ENCODE measurements around the gene CDH13.
A peak's percentile ranks its signal among the peaks of the same experiment; 100 is the strongest.

Gene CDH13

DNA sequence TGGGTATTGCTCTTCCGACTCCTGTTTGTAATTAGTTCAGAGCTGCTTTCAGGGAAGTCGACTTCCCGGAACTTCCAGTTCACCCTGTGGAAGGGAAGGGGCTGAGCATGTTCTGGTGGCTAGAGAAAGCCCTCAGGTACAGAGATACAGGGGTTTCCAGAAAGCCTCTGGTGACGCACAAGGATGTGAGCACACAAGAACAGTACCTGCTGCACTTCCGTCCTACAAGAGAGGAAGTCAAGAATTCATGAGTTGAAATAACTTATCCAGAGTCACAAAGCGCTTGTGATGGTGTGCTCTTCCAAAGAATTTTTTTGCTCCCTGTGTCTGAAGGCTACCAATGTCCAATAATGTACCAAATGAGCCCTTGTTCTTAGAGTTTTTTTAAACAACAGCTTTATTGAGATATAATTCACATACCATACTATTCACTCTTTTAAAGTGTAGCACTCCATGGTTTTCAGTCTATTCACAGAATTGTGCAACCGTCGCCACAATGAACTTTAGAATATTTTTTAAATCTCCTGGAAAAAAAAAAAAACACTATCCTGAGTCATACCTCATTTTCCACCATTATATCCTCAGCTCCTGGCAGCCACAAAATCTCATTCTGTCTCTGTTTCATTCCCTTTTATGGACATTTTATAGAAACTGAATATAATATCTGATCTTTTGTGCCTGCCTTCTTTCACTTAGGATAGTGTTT lies 327.6 kb downstream of the CDH13 start:
- no peak for DNase-seq (ENCODE audit: low spot score)

DNA sequence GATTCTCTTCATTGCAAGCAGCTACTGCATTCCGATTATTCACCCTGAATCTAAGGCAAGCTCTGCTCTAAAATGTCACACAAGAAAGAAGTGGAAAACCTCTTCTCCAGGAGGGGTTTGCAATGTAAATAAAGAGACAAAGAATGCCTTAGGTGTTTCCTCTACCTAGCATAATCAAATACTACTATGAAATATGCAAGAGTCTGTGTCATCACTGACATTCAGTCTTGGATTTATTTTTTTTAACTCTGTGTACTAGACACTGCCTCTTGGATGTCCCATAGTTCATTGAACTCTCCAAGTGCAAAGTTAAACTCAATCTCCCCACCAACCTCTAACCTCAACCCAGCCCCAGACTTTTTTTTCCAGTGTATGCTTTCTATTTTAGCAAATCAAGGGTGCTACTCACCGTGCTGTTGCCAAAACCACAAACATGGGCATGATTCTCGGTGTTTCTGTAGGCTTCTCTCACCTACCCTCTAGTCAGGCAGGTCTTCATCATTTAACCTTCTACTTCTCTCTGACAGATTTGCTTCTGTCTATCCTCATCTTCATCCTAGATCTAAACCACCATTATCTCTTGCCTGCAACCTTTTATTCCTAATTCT lies 329.1 kb downstream of the CDH13 start:
- no peak for DNase-seq (ENCODE audit: low spot score)

DNA sequence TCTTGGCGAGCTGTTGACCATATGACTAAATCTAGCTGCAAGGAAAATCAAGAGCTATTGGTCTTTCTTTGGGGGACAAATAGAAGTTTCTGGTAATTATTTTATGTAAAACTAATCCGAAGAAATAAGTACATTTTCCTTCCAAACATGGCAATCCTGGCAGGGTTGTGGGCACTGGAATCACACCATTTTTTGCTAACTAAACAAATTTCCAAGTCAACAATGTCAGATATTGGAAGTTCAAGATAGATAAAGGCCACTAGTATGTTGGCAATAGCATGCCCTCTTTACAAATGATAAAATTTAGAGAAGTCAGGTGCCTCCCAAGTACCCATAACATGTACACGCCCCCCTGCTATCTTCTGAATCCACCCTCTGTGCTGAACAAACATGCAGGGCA lies 330.4 kb downstream of the CDH13 start:
- DNase-seq (ENCODE audit: low spot score), result no peak

DNA sequence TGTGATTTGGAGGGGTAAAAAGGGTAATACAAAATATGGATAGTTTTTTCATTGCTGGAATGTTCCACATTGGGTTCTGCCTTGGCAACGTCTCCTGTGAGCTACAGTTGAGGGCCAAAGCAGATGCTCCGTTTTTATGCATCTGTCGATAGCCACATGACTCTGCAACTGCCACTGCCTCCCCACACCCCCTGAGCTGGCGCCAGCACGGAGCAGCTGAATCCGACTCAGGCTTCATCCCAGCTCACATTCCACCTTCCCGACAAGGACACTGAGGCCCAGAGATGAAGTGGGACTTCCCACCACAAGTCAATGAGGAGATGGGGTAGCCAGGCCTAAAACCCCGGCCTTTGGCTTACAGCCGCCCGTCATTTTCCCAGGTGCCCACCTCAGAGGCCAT lies 334.1 kb downstream of the CDH13 start:
- DNase-seq (ENCODE audit: low spot score), result no peak

DNA sequence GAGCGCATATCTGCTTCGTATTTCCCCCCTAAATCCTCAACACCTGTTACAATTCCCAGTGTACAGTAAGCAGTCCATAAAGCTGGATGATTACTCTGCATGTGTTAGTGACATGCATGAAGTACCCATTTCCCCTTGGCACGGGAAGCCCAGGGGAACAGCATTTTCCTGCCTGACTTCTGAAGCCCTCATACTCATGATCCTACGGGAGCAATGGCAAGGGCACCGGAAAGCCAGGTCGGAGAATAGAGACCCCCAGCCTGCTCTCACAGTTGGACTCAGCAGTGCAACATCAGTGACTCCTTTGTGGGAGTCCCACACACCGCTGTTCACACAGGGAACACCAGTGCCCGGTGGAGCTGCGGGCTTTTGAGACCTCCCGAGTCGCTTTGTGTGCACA lies 336.9 kb downstream of the CDH13 start:
- DNase-seq (ENCODE audit: low spot score), result no peak

DNA sequence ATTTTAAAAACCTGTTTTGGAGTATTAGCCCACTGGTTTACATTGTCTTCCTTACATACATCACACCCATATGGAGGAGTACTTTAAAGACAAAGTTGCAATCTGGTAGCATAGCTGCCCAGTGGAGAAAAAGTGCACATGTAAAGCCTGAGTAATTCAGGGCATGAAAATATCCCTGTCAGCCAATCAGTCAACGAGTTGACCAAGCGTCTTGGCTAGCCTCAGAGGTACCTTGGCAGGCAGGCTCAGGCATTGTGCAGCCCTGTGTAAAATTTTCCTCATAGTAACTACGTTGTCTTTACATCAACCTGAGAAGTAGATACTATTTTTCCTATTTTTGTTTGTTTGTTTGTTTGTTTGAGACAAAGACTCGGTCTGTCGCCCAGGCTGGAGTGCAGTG lies 339.0 kb downstream of the CDH13 start:
- no peak for DNase-seq (ENCODE audit: low spot score)

- DNase-seq (ENCODE audit: low spot score), result no peak
Observed at GRCh38 chr16:82967424-82967823, 340.7 kb downstream of the CDH13 start.

GRCh38 chr16:82971126-82971525 lies 344.4 kb downstream of the CDH13 start:
- no peak for DNase-seq (ENCODE audit: low spot score)

GRCh38 chr16:82972331-82972919 lies 345.7 kb downstream of the CDH13 start:
- no peak for DNase-seq (ENCODE audit: low spot score)

DNA sequence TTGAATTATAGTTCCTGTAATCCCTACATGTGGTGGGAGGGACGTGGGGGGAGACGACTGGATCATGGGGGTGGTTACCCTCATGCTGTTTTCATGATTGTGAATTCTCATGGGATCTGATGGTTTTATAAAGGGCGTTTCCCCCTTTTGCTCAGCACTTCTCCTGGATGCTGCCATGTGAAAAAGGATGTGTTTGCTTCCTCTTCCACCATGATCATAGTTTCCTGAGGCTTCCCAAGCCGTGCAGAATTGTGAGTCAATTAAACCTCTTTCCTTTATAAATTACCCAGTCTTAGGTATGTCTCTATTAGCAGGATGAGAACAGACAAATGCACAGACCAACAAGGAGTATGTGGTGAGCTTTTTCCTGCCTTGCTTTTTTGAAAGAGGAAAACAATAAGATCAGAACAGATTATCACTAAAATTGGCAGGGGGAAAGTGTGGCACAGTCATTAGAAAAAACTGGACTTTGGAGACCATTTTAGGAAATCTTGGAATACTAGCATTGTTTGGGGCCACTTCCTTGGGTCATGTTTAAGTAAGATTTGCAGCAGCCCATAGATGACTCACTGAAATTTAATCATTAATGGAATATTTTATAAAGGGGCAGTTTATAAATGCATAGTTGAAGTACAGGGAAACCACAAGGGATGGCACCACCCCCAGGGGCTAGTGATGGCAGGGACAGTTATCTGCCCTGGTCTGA lies 352.8 kb downstream of the CDH13 start:
- peak; percentile 34 for DNase-seq (ENCODE audit: low spot score)

GRCh38 chr16:82980810-82981209 lies 354.0 kb downstream of the CDH13 start:
- no peak for DNase-seq (ENCODE audit: low spot score)

DNA sequence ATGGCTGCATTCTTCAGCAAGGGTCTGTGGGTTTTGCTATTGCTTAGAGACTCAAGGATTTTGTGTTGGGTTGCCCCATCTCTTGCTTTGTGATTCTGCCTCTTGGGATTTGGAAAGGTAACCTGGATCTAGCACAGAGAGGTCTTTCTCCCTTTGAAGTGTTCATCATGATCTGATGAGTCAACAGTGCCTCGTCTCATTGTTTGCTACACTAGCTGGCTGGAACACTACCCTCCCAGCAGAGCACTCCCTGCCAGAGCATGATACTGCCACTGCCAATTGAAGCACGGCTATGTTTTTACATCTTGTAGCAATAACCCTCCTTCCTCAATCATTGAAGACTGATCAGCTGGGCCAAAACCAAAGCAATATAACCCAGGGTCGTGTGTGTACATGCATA lies 361.0 kb downstream of the CDH13 start:
- peak; percentile 24 for DNase-seq (ENCODE audit: low spot score)

DNA sequence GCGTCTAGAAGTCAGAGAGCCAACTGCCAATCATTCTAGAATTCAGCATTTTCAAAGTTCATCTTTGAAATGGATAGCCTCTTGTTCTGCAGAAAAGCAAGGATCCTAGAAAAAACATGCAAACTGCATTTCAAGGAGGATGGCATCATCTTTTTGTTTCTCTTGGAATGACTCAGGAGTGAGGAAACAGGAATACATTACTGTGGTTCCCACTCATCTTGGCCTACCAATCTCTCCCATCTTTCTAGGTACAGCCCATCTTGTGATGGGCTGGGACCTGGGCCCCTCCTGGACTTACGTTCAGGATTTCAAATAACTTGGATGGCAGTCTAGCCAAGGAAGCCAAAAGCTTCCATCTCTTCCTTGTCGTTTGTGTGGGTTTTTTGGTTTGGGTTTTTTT lies 363.4 kb downstream of the CDH13 start:
- peak; percentile 5 for DNase-seq (ENCODE audit: low spot score)

DNA sequence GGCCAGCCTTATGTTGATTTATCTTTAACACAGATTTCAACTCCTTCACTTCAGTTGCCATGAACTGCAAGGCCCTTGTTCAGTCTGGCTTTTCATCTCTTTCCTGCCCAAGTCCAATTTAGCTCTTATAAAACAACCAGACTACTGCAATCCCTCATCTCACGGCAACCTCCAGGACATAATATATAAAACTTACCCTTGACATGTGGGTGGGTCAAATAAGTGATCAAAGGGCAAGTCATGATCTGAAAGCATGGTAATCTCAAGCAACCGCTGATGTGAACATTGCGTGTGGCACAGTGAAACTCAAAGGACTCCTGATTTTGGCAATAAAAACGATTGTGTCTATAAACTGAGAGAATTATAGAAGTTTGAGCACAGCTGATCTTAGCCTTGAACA lies 364.6 kb downstream of the CDH13 start:
- DNase-seq (ENCODE audit: low spot score), result no peak

- no peak for DNase-seq (ENCODE audit: low spot score)
Observed at GRCh38 chr16:82991966-82992675, 365.4 kb downstream of the CDH13 start.

DNA sequence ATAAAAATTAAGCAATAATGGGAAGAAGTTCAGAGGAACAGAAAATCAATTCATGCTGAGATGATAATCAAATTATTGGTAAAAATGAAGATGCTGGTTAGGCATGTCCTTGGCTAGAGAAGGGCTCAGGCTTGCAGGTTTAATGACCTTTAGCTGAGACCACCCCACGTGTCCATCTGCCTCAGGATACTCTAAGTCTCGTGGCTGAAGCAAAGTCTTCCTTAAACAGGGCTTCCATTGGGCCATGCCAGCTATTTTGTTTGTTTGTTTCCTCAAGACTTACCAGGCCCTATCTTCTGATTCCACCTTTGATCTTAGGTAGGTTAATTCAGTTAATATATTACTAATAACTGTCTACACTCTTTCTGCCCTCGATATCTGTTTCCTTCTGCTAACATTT lies 366.0 kb downstream of the CDH13 start:
- no peak for DNase-seq (ENCODE audit: low spot score)

GRCh38 chr16:82993415-82993814 lies 366.6 kb downstream of the CDH13 start:
- no peak for DNase-seq (ENCODE audit: low spot score)

GRCh38 chr16:82993926-82994325 lies 367.2 kb downstream of the CDH13 start:
- no peak for DNase-seq (ENCODE audit: low spot score)

DNA sequence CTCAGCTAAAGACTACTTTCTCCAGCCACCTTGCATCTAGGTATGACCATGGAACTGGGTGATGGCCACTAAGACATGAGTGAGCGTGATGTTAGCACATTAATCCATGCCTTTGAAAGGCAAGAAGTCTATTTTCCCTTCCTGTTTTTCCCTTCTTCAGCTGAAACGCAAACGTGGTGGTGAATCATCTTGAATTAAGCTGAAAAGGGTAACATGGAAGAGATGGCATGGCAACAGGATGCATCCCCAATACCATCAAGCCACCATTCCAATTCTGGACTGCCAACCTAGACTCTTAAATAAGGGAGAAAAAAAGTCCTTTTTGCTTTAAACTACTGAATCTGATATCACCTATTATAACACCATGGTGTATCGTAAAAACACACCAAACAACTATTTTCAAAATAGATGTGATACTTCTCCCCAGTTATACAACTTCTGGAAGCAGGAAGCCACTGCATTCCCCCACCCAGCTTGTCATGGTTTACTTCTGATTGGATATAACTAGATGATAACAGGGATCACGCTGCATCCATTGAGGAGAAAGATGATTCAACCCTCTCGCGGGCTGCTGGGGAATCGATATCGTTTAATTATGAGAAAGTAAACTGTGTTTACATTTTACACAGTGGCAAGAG lies 368.6 kb downstream of the CDH13 start:
- DNase-seq (ENCODE audit: low spot score), result no peak

DNA sequence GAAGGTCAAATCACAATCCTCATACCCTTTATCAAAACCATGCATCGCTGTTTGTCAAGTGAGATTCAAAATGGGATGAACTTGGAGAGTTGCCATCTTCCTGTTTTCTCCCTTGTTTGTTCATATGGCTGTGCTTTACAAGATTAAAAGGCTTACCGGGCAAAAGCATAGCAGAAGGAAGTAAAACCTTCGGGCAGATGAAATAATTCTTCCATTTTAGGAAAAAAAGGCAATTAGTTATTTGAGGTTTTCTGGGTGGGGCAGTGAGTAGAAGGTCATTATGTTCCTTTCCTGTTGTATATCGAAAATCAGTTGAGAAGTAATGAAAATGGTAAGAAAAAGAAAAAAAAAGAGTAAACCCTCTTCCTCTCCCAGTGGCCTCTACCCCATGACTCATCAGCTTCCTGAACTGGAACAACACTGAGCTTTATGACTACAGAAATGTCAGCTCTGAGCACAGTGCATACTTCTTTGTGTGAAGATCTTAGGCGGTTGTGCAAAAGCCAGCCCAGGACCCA lies 369.2 kb downstream of the CDH13 start:
- peak; percentile 62 for DNase-seq (ENCODE audit: low spot score)

- DNase-seq (ENCODE audit: low spot score), result no peak
Observed at GRCh38 chr16:82996814-82997213, 370.0 kb downstream of the CDH13 start.

- DNase-seq (ENCODE audit: low spot score), result no peak
Observed at GRCh38 chr16:82999711-83000110, 372.9 kb downstream of the CDH13 start.
